Tibial nerve (tissue), 4 donors: ENCODE data around the gene DNAL4.

Source experiments
- CTCF ChIP-seq, 5 experiments: fragments of 200-600 bp in 3 of 5; fragments of 450-650 bp in 2 of 5; sonication (generic) in 3 of 5; IDR thresholded peaks; one replicate each; pipeline ENCODE4 v1.5.1; 2016 to 2019; ENCODE audit warnings: antibody characterized with exemption in 5 of 5, mild to moderate bottlenecking in 3 of 5, moderate library complexity in 2 of 5
- EP300 ChIP-seq, 2 donors: sonication (generic); formaldehyde crosslinking; IDR thresholded peaks; one replicate each; pipeline ENCODE4 v1.6.1; 2017; ENCODE audit warnings: antibody characterized with exemption in 2 of 2, mild to moderate bottlenecking in 1 of 2
- POLR2A ChIP-seq, 2 donors: fragments of 450-650 bp; IDR thresholded peaks; one replicate each; pipeline ENCODE4 v1.6.1; 2017; ENCODE audit warnings: antibody characterized with exemption in 2 of 2, mild to moderate bottlenecking in 2 of 2, moderate library complexity in 2 of 2

GRCh38 chr22:38751066-38751421 is 42.9 kb downstream of the DNAL4 start:
- TF ChIP-seq POLR2A (IDR thresholded peaks at IDR 0.05), result no peak
- no peak for TF ChIP-seq CTCF (IDR thresholded peaks at IDR 0.05)
- TF ChIP-seq EP300 (IDR thresholded peaks at IDR 0.05), result no peak
